HG03039 (cell line): ENCODE results near the gene NFATC1.

ENCODE experiments used
- ATAC-seq: cut with Tn5 transposase; IDR thresholded peaks from one replicate; pipeline ENCODE4 v1.9.1; 2021; ENCODE audit warnings: mild to moderate bottlenecking, moderate library complexity; ENCODE audit not compliant: unreplicated experiment

NFATC1 gene

GRCh38 chr18:79422022-79422782 lies 26.5 kb downstream of the NFATC1 start:
- ATAC-seq, result no peak

DNA sequence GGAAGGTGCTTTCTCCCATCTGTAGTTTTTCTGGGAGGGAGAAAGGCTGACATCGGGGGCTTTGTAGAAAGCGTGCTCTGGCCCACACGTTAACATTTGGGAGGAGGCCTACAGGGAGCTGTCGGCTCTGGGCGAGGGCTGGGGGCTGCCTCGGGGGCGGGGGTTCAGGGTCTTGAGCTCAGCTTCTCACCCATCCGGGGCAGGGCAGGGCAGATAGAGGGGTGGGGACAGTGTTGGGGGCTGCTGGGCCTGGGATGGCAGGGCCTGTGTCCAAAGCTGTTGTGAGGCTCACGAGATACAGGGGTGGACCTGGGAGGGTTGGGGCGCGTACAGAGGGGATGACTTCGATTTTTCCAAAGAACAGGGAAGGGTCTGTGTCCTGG lies 27.0 kb downstream of the NFATC1 start:
- no peak for ATAC-seq

DNA sequence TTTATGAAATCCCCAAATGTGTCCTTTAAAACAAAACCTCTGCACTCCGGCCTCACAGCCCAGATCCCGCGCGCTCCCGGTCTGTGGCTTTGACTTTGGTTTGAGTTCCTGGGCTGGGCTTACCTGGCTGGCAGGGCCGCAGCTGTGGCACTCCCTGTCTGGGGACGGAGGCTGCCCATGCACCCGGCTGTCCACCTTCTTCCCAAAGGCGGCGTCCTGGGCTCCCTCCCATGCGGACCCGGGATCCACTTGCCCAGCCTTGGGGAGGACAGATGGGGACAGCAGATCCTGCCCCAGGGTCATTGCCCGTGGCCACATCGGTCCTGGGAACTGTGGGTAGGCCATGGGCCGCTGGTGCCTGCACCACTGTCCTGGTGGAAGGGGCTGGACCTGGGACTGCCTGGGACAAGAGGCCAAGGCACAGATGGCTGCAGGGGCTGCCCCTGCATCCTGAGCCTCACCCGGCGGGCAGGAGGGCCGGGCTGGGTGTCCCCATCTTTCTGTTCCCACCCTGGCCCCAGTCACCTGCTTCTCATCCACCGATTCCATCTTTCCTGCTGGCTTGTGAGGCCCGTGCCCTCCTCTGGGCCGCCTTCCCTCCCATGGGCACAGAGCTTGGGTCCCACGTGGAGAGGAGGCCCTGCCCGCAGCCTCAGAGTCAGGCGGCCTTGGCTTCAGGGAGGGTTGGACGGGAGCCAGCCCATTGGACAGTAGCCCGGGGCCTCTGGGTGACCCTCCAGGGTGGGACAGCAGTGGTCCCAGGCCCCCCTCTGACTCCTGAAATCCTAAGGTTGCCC lies 27.7 kb downstream of the NFATC1 start:
- ATAC-seq, result no peak

- ATAC-seq, result no peak
Observed at GRCh38 chr18:79424008-79424565, 28.4 kb downstream of the NFATC1 start.

- ATAC-seq, result no peak
Observed at GRCh38 chr18:79424880-79425568, 29.3 kb downstream of the NFATC1 start.

DNA sequence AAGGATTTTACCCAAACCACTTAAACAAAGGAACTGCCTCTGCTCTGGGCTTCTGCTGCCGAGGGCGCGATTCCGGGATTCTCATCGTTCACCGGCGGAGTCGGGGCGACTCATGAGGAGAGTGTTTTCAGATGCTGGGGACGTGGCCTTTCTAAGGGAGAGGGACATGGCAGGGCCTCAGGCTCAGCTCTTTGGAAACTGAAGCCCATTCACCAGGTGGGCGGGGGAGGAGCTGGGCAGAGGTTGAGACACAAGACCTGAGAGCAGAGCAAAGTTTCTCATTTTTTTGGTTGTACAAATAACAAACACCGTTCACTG lies 29.8 kb downstream of the NFATC1 start:
- ATAC-seq, result no peak

- ATAC-seq, result no peak
Observed at GRCh38 chr18:79426376-79427300, 30.9 kb downstream of the NFATC1 start.

GRCh38 chr18:79427368-79428225 lies 31.9 kb downstream of the NFATC1 start:
- no peak for ATAC-seq

- ATAC-seq, result no peak
Observed at GRCh38 chr18:79428287-79428686, 32.6 kb downstream of the NFATC1 start.

DNA sequence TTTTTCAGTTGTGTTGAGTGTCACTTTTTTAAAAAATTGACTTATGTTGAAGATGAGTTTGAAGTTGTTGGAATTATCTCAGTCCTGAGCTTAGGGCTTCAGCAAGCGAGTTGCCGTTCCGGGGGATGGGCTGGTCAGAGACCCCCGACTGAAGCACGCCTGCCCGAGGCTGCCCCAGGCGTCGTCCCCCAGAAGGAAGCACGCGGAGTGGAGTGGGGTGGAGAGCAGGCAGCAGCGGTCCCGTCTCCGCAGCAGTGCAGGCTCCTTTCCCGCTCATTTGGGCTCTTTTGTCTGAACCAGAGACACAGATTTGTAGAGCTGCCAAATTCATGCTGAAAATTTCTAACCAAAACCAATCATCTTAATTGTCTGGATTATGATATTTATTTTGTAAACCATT lies 33.7 kb downstream of the NFATC1 start:
- ATAC-seq, result no peak

DNA sequence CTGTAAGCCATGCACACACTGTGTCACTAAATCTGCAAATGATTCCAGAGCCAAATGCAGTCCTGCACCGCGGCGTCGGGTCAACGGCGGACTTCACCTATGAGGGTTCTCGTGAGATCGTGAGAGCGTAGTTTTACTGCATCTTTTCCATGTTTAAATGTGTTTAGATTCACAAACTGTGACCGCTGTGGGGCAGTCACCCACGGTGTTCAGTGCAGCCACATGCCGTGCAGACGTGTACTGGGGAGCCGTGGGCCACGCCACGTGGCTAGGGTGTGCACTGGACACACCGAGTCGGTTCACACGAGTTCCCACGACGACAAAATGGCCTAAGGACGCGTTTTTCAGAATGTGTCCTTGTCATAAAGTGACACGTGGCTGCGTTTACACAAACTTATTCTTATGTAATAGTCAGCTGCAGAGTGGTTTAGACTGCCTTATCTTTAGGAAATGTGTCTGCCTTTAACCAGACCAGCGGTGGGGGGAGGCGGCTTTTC lies 34.1 kb downstream of the NFATC1 start:
- ATAC-seq, result no peak

GRCh38 chr18:79432376-79433120 lies 36.8 kb downstream of the NFATC1 start:
- no peak for ATAC-seq

- ATAC-seq, result no peak
Observed at GRCh38 chr18:79433431-79433830, 37.7 kb downstream of the NFATC1 start.

DNA sequence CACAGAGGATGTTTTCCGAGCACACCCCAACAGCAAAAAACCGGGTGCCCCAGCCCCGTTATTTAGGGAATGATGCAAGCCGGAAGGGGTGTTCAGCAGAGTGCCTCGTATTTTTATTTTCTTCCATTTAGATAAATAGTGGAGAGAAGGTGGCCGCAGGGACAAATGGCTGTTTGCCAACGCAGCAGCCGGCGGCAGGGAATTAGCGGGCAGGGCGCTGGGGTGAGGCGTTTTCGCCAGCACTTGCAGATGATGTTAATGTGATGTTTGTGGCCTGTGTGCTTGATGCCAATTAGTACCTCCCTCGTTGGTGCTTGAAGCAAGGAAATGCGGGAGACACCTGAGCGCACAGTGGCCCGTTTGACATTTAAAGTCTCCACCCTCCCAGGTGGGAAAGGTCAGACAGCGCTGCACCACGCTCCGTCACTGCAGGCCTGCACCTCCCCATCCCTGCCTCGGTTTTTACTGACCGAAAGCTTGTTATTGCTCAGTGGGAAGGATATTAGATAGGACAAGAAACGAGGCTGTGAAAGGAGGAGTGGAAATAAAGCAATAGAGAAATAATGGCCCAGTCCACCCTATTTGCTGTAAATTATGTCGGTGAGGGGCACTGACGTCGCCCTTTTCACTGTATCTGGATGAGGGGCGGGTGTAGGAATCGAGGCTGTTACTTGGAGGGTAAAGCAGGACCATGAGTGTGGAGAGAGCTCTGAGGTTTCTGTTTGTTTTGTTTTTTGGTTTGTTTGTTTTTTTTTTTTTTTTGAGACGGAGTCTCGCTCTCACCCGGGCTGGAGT lies 39.1 kb downstream of the NFATC1 start:
- no peak for ATAC-seq

- ATAC-seq, result no peak
Observed at GRCh38 chr18:79436556-79437275, 41.0 kb downstream of the NFATC1 start.

- no peak for ATAC-seq
Observed at GRCh38 chr18:79438089-79438897, 42.6 kb downstream of the NFATC1 start.
